Chondrocyte (in vitro differentiated cells): ENCODE measurements around the gene PJA1. TPM values are rescaled to one million over a fixed set of nuclear protein-coding genes. Genes with fewer than 3 reads are reported as not detected.

Source experiments
- DNase-seq: peaks from one replicate; pipeline ENCODE4 v3.0.0; 2021; ENCODE audit warnings: mixed read lengths, low spot score
- H3K27ac Mint-ChIP-seq: one replicate; pipeline ENCODE4 v1.8.0; 2021; ENCODE audit warnings: mild to moderate bottlenecking, moderate library complexity, mixed read lengths; ENCODE audit not compliant: unreplicated experiment
- H3K27me3 Mint-ChIP-seq: 2 replicates; pipeline ENCODE4 v1.8.0; 2021; ENCODE audit warnings: low read depth, mixed read lengths
- H3K36me3 Mint-ChIP-seq: 2 replicates; pipeline ENCODE4 v1.8.0; 2021; ENCODE audit warnings: low read depth, mixed read lengths
- H3K4me1 Mint-ChIP-seq: 2 replicates; pipeline ENCODE4 v1.8.0; 2021; ENCODE audit warnings: low read depth, mild to moderate bottlenecking, mixed read lengths
- H3K4me3 Mint-ChIP-seq: one replicate; pipeline ENCODE4 v1.8.0; 2021; ENCODE audit warnings: mild to moderate bottlenecking, moderate library complexity, mixed read lengths; ENCODE audit not compliant: unreplicated experiment
- H3K9me3 Mint-ChIP-seq: 2 replicates; pipeline ENCODE4 v1.8.0; 2021; ENCODE audit warnings: low read depth, mixed read lengths
- CTCF ChIP-seq: fragments of 200-600 bp; sonication (generic); IDR thresholded peaks from 2 replicates; pipeline ENCODE4 v1.5.0; 2021; ENCODE audit warnings: antibody characterized with exemption, mild to moderate bottlenecking, moderate library complexity
- total RNA-seq: library from RNA; stranded (reverse); gene quantifications from 3 replicates; pipeline ENCODE4 v1.2.1, GENCODE V29; 2021

PJA1 gene
- total RNA-seq, 1 donor from 2014 or later, result 30.1 TPM

- Mint-ChIP-seq H3K27ac (no peak overlapping the region), H3K4me3 (no peak overlapping the region), H3K9me3 (no peaks in the 10 kb centered on the region), H3K4me1 (no peaks in the 10 kb centered on the region), H3K27me3 (no peaks in the 10 kb centered on the region), H3K36me3 (no peaks in the 10 kb centered on the region)
- no peak for DNase-seq
- no peak for TF ChIP-seq CTCF
Observed at GRCh38 chrX:69149466-69150280, 15.6 kb downstream of the PJA1 start.

- no peak for DNase-seq
- Mint-ChIP-seq H3K9me3 (peaks cover 3% of the 10 kb centered on the region), H3K27ac (no peak overlapping the region), H3K36me3 (no peaks in the 10 kb centered on the region), H3K4me1 (no peaks in the 10 kb centered on the region), H3K4me3 (no peak overlapping the region), H3K27me3 (no peaks in the 10 kb centered on the region)
- TF ChIP-seq CTCF, result no peak
Observed at GRCh38 chrX:69148946-69149345, 16.3 kb downstream of the PJA1 start.

GRCh38 chrX:69146739-69147138 is 18.5 kb downstream of the PJA1 start:
- H3K36me3 Mint-ChIP-seq, result no peaks in the 10 kb centered on the region
- H3K4me3 Mint-ChIP-seq, result no peak overlapping the region
- no peak for TF ChIP-seq CTCF
- no peaks in the 10 kb centered on the region for H3K27me3 Mint-ChIP-seq
- no peak for DNase-seq
- H3K27ac Mint-ChIP-seq, result no peak overlapping the region
- H3K9me3 Mint-ChIP-seq, result peaks cover 5% of the 10 kb centered on the region
- H3K4me1 Mint-ChIP-seq, result no peaks in the 10 kb centered on the region

GRCh38 chrX:69145714-69146113 is 19.5 kb downstream of the PJA1 start:
- no peak for TF ChIP-seq CTCF
- DNase-seq, result no peak
- H3K36me3 Mint-ChIP-seq, result no peaks in the 10 kb centered on the region
- H3K4me3 Mint-ChIP-seq, result no peak overlapping the region
- H3K9me3 Mint-ChIP-seq, result peaks cover 5% of the 10 kb centered on the region
- no peaks in the 10 kb centered on the region for H3K27me3 Mint-ChIP-seq
- H3K4me1 Mint-ChIP-seq, result no peaks in the 10 kb centered on the region
- no peak overlapping the region for H3K27ac Mint-ChIP-seq

- H3K27ac Mint-ChIP-seq, result no peak overlapping the region
- no peak for TF ChIP-seq CTCF
- H3K9me3 Mint-ChIP-seq, result peaks cover 7% of the 10 kb centered on the region
- no peak for DNase-seq
- H3K27me3 Mint-ChIP-seq, result no peaks in the 10 kb centered on the region
- no peaks in the 10 kb centered on the region for H3K36me3 Mint-ChIP-seq
- H3K4me3 Mint-ChIP-seq, result no peak overlapping the region
- no peaks in the 10 kb centered on the region for H3K4me1 Mint-ChIP-seq
Observed at GRCh38 chrX:69144838-69145680, 20.2 kb downstream of the PJA1 start.
